Loucy (cell line): ENCODE measurements around the gene CD37.

Experiments used
- CTCF ChIP-seq: fragments of 200-600 bp; sonication (generic); conservative IDR thresholded peaks from 2 replicates; pipeline ENCODE4 v1.5.1; 2014; ENCODE audit warnings: mild to moderate bottlenecking, antibody characterized with exemption, low read length
- EZH2phosphoT487 ChIP-seq: fragments of 200-600 bp; IDR thresholded peaks from 2 replicates; pipeline ENCODE4 v1.6.1; 2018; ENCODE audit warnings: antibody characterized with exemption, mild to moderate bottlenecking, moderate library complexity, borderline replicate concordance

DNA sequence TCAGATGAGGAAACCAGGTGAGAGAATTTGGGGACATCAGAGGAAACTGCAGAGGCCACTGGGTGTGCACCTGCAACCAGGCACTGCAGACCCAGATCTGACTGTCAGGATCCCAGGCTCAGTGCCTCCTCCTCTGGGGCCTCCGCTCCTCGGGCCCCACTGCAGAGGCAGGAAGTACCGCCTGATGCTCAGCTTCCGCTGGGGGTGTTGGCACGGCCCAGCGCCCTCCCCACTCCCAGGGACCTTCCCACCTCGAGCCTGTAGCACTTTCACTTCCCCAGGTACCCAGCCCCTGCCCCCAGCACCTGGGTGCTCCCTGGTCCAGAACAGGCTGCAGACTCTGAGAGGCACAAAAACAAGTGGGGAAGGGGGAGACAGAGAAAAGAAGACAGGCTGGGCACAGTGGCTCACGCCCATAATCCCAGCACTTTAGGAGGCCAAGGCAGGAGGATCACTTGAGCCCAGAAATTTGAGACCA lies 1.4 kb upstream of the CD37 start:
- TF ChIP-seq CTCF (no peak), EZH2phosphoT487 (no peak)
